Measurements from ENCODE around the gene CPNE9.
"Not testable (repeated sequence)": the region's sequence is repeated elsewhere in the genome, so short reads cannot be mapped to it uniquely, and the experiment has no call there.

CPNE9 gene

GRCh38 chr3:9770276-9770812 is 66.7 kb downstream of the CPNE9 start:
- Histone ChIP-seq H3K79me2 (ENCODE audit: insufficient read depth, low read depth) (no peaks in the 10 kb centered on the region), H2AFZ (ENCODE audit: low read depth) (peak overlapping the region; percentile 67), H4K20me1 (ENCODE audit: insufficient read depth) (no peaks in the 10 kb centered on the region), H3K27me3 (ENCODE audit: insufficient read depth, low read depth) (no peaks in the 10 kb centered on the region), H3K9ac (peak overlapping the region; percentile 53), H3K4me2 (peak overlapping the region; percentile 34; the same call in 1 of the 2 replicates), H3K4me3 (IDR thresholded peaks at IDR 0.05; ENCODE audit: insufficient read depth, low read depth, low read length) (no peak overlapping the region), H3K27ac (no peak overlapping the region), H3K4me1 (ENCODE audit: low read depth, poor library complexity, severe bottlenecking) (no peaks in the 10 kb centered on the region), H3K36me3 (ENCODE audit: insufficient read depth) (no peaks in the 10 kb centered on the region)
- TF ChIP-seq CTCF (conservative IDR thresholded peaks at IDR 0.05; ENCODE audit: low read depth, low read length): no peak

- H3K4me1 ChIP-seq (ENCODE audit: low read depth, poor library complexity, severe bottlenecking); H3K27ac ChIP-seq; H3K9ac ChIP-seq; H2AFZ ChIP-seq (ENCODE audit: low read depth); H3K36me3 ChIP-seq (ENCODE audit: insufficient read depth); H3K4me3 ChIP-seq (IDR thresholded peaks at IDR 0.05; ENCODE audit: insufficient read depth, low read depth, low read length); H3K4me2 ChIP-seq; H4K20me1 ChIP-seq (ENCODE audit: insufficient read depth); H3K27me3 ChIP-seq (ENCODE audit: insufficient read depth, low read depth); H3K79me2 ChIP-seq (ENCODE audit: insufficient read depth, low read depth): not testable (repeated sequence)
These were observed 67.4 kb downstream of the CPNE9 start for GRCh38 chr3:9771007-9771406.

GRCh38 chr3:9776896-9777693 is 73.5 kb downstream of the CPNE9 start:
- no peaks in the 10 kb centered on the region for H4K20me1 ChIP-seq (ENCODE audit: insufficient read depth)
- no peaks in the 10 kb centered on the region for H3K36me3 ChIP-seq (ENCODE audit: insufficient read depth)
- H3K9ac ChIP-seq: no peak overlapping the region
- H3K4me3 ChIP-seq (IDR thresholded peaks at IDR 0.05; ENCODE audit: insufficient read depth, low read depth, low read length): no peak overlapping the region
- H3K27ac ChIP-seq: no peak overlapping the region
- H2AFZ ChIP-seq (ENCODE audit: low read depth): no peak overlapping the region
- H3K4me2 ChIP-seq: no peak overlapping the region
- TF ChIP-seq CTCF (conservative IDR thresholded peaks at IDR 0.05; ENCODE audit: low read depth, low read length): no peak
- no peaks in the 10 kb centered on the region for H3K79me2 ChIP-seq (ENCODE audit: insufficient read depth, low read depth)
- no peaks in the 10 kb centered on the region for H3K27me3 ChIP-seq (ENCODE audit: insufficient read depth, low read depth)
- H3K4me1 ChIP-seq (ENCODE audit: low read depth, poor library complexity, severe bottlenecking): peaks cover 20% of the 10 kb centered on the region

- peaks cover 20% of the 10 kb centered on the region for H3K4me1 ChIP-seq (ENCODE audit: low read depth, poor library complexity, severe bottlenecking)
- no peak overlapping the region for H3K27ac ChIP-seq
These were observed 74.0 kb downstream of the CPNE9 start for GRCh38 chr3:9777694-9778021.

More at GRCh38 chr3:9777694-9778021, 74.0 kb downstream of the CPNE9 start:
- Histone ChIP-seq H3K79me2 (ENCODE audit: insufficient read depth, low read depth) (no peaks in the 10 kb centered on the region), H3K4me3 (IDR thresholded peaks at IDR 0.05; ENCODE audit: insufficient read depth, low read depth, low read length) (no peak overlapping the region), H2AFZ (ENCODE audit: low read depth) (no peak overlapping the region), H3K36me3 (ENCODE audit: insufficient read depth) (no peaks in the 10 kb centered on the region), H3K9ac (no peak overlapping the region), H3K27me3 (ENCODE audit: insufficient read depth, low read depth) (no peaks in the 10 kb centered on the region), H3K4me2 (no peak overlapping the region), H4K20me1 (ENCODE audit: insufficient read depth) (no peaks in the 10 kb centered on the region)
- no peak for TF ChIP-seq CTCF (conservative IDR thresholded peaks at IDR 0.05; ENCODE audit: low read depth, low read length)
